ACC112 (cell line): ENCODE results near the gene STK11.

Experiments
- H2AFZ ChIP-seq: fragments of 200-600 bp; sonication (generic); one replicate; pipeline ENCODE4 v1.6.0; 2017; ENCODE audit warnings: antibody characterized with exemption, low read length; ENCODE audit not compliant: unreplicated experiment
- H3K27ac ChIP-seq: fragments of 200-600 bp; sonication (generic); 2 replicates; pipeline ENCODE4 v1.5.1; 2014; ENCODE audit warnings: low read depth, mild to moderate bottlenecking, antibody characterized with exemption, low read length, moderate library complexity
- H3K27me3 ChIP-seq: fragments of 200-600 bp; sonication (generic); 2 replicates; pipeline ENCODE4 v1.6.1; 2014; ENCODE audit warnings: mild to moderate bottlenecking, antibody characterized with exemption, low read length, moderate library complexity, mixed read lengths; ENCODE audit not compliant: insufficient read depth
- H3K36me3 ChIP-seq: fragments of 200-600 bp; sonication (generic); 2 replicates; pipeline ENCODE4 v1.6.1; 2016; ENCODE audit warnings: mild to moderate bottlenecking, antibody characterized with exemption, low read length, moderate library complexity, mixed read lengths; ENCODE audit not compliant: insufficient read depth
- H3K4me1 ChIP-seq: fragments of 200-600 bp; sonication (generic); one replicate; pipeline ENCODE4 v1.6.1; 2016; ENCODE audit warnings: low read length, mixed read lengths; ENCODE audit not compliant: insufficient read depth, unreplicated experiment, control insufficient read depth
- H3K4me3 ChIP-seq: fragments of 200-600 bp; sonication (generic); 2 replicates; pipeline ENCODE4 v1.5.1; 2014; ENCODE audit warnings: mild to moderate bottlenecking, low read depth, low read length
- H3K79me2 ChIP-seq: fragments of 200-600 bp; sonication (generic); one replicate; pipeline ENCODE4 v1.6.0; 2016; ENCODE audit warnings: low read length; ENCODE audit not compliant: control insufficient read depth, unreplicated experiment, insufficient read depth

Gene STK11

GRCh38 chr19:1235625-1236538 lies 30.3 kb downstream of the STK11 start:
- no peaks in the 10 kb centered on the region for H3K36me3 ChIP-seq
- peaks cover 7% of the 10 kb centered on the region for H3K4me1 ChIP-seq
- no peaks in the 10 kb centered on the region for H3K79me2 ChIP-seq
- no peak overlapping the region for H3K27ac ChIP-seq
- H3K4me3 ChIP-seq = peak overlapping the region; percentile 77
- no peaks in the 10 kb centered on the region for H3K27me3 ChIP-seq
- H2AFZ ChIP-seq = no peak overlapping the region

GRCh38 chr19:1236576-1236975 lies 31.0 kb downstream of the STK11 start:
- Histone ChIP-seq H3K27me3 (no peaks in the 10 kb centered on the region), H3K4me1 (peaks cover 11% of the 10 kb centered on the region), H3K36me3 (no peaks in the 10 kb centered on the region), H3K79me2 (no peaks in the 10 kb centered on the region), H3K4me3 (peak overlapping the region; percentile 79), H2AFZ (no peak overlapping the region), H3K27ac (no peak overlapping the region)

GRCh38 chr19:1237027-1237659 lies 31.6 kb downstream of the STK11 start:
- H2AFZ ChIP-seq = no peak overlapping the region
- H3K27me3 ChIP-seq = no peaks in the 10 kb centered on the region
- peaks cover 11% of the 10 kb centered on the region for H3K4me1 ChIP-seq
- peaks cover 5% of the 10 kb centered on the region for H3K79me2 ChIP-seq
- H3K27ac ChIP-seq = no peak overlapping the region
- no peaks in the 10 kb centered on the region for H3K36me3 ChIP-seq
- peak overlapping the region; percentile 79 for H3K4me3 ChIP-seq

- H3K36me3 ChIP-seq = no peaks in the 10 kb centered on the region
- H3K27ac ChIP-seq = no peak within 1 kb of the TSS
- H3K4me3 ChIP-seq = peak within 1 kb of the TSS; percentile 79
- no peak within 1 kb of the TSS for H2AFZ ChIP-seq
- peaks cover 11% of the 10 kb centered on the region for H3K4me1 ChIP-seq
- peaks cover 11% of the 10 kb centered on the region for H3K79me2 ChIP-seq
- H3K27me3 ChIP-seq = no peaks in the 10 kb centered on the region
Measured at GRCh38 chr19:1237754-1238368, 32.3 kb downstream of the STK11 start, which contains the start of gene CBARP. TSS of gene CBARP (minus strand) at chr19:1238005. CDS start at chr19:1236100, 1,905 bp downstream.

GRCh38 chr19:1238369-1239303 lies 33.1 kb downstream of the STK11 start:
- Histone ChIP-seq H3K27ac (no peak overlapping the region), H3K27me3 (no peaks in the 10 kb centered on the region), H3K4me1 (peaks cover 17% of the 10 kb centered on the region), H2AFZ (no peak overlapping the region), H3K36me3 (no peaks in the 10 kb centered on the region), H3K79me2 (peaks cover 13% of the 10 kb centered on the region), H3K4me3 (peak overlapping the region; percentile 45)

GRCh38 chr19:1239420-1239795 lies 33.8 kb downstream of the STK11 start:
- Histone ChIP-seq H2AFZ (no peak overlapping the region), H3K4me1 (peaks cover 22% of the 10 kb centered on the region), H3K79me2 (peaks cover 16% of the 10 kb centered on the region), H3K27me3 (no peaks in the 10 kb centered on the region), H3K36me3 (no peaks in the 10 kb centered on the region), H3K4me3 (no peak overlapping the region), H3K27ac (no peak overlapping the region)

- H3K27ac ChIP-seq = 0 out of 2 replicates have a peak overlapping the region, but pooled peaks have one; percentile 19
- peak overlapping the region; percentile 69 for H3K4me3 ChIP-seq
- peaks cover 29% of the 10 kb centered on the region for H3K4me1 ChIP-seq
- H3K79me2 ChIP-seq = peaks cover 16% of the 10 kb centered on the region
- no peaks in the 10 kb centered on the region for H3K27me3 ChIP-seq
- peak overlapping the region; percentile 25 for H2AFZ ChIP-seq
- H3K36me3 ChIP-seq = no peaks in the 10 kb centered on the region
Measured at GRCh38 chr19:1239796-1240737, 34.5 kb downstream of the STK11 start.

- Histone ChIP-seq H3K27ac (no peak overlapping the region), H3K79me2 (peaks cover 16% of the 10 kb centered on the region), H3K4me3 (peak overlapping the region; percentile 96), H3K27me3 (no peaks in the 10 kb centered on the region), H3K36me3 (no peaks in the 10 kb centered on the region), H2AFZ (no peak overlapping the region), H3K4me1 (peaks cover 31% of the 10 kb centered on the region)
Measured at GRCh38 chr19:1240925-1241324, 35.3 kb downstream of the STK11 start.

GRCh38 chr19:1241417-1242095 lies 36.0 kb downstream of the STK11 start, which contains the start of gene ATP5F1D:
TSS of gene ATP5F1D (plus strand) at chr19:1241751. CDS start at chr19:1241851, 100 bp downstream.
- peaks cover 26% of the 10 kb centered on the region for H3K4me1 ChIP-seq
- no peaks in the 10 kb centered on the region for H3K27me3 ChIP-seq
- peaks cover 16% of the 10 kb centered on the region for H3K79me2 ChIP-seq
- no peaks in the 10 kb centered on the region for H3K36me3 ChIP-seq
- H2AFZ ChIP-seq = no peak within 1 kb of the TSS
- peak within 1 kb of the TSS; percentile 96 for H3K4me3 ChIP-seq
- H3K27ac ChIP-seq = no peak within 1 kb of the TSS; the same call in 1 of the 2 replicates
